IMR-90 (cell line): Measurements from ENCODE around the gene NAGLU.

ENCODE experiments used
- BHLHE40 ChIP-seq: fragments of 150-350 bp; IDR thresholded peaks from 2 replicates; pipeline ENCODE4 v1.6.1; 2016; ENCODE audit warnings: mild to moderate bottlenecking, low read depth, low read length
- CEBPB ChIP-seq: IDR thresholded peaks from 2 replicates; pipeline ENCODE4 v1.6.1; 2012; ENCODE audit warnings: low read depth, low read length, improper control_type of control experiment
- CHD1 ChIP-seq: IDR thresholded peaks from 2 replicates; pipeline ENCODE4 v1.6.1; 2012; ENCODE audit warnings: low read depth, low read length, improper control_type of control experiment
- CTCF ChIP-seq: conservative IDR thresholded peaks from 2 replicates; pipeline ENCODE4 v1.5.1; 2012; ENCODE audit warnings: mild to moderate bottlenecking, low read depth, low read length, improper control_type of control experiment
- MAFK ChIP-seq: IDR thresholded peaks from 2 replicates; pipeline ENCODE4 v1.6.1; 2012; ENCODE audit warnings: low read depth, low read length, improper control_type of control experiment
- MAZ ChIP-seq: IDR thresholded peaks from 2 replicates; pipeline ENCODE4 v1.6.1; 2012; ENCODE audit warnings: low read depth, mild to moderate bottlenecking, low read length, improper control_type of control experiment, moderate library complexity, borderline replicate concordance
- MXI1 ChIP-seq: IDR thresholded peaks from 2 replicates; pipeline ENCODE4 v1.6.1; 2012; ENCODE audit warnings: low read depth, mild to moderate bottlenecking, low read length, moderate library complexity, borderline replicate concordance
- NFE2L2 ChIP-seq: fragments of 150-350 bp; IDR thresholded peaks from 2 replicates; pipeline ENCODE4 v1.6.1; 2016; ENCODE audit warnings: low read depth, mild to moderate bottlenecking, low read length
- POLR2A ChIP-seq: IDR thresholded peaks from 2 replicates; pipeline ENCODE4 v1.6.1; 2012; ENCODE audit warnings: mild to moderate bottlenecking, low read depth, low read length
- RAD21 ChIP-seq: IDR thresholded peaks from 2 replicates; pipeline ENCODE4 v1.6.1; 2012; ENCODE audit warnings: low read length, improper control_type of control experiment
- RCOR1 ChIP-seq: IDR thresholded peaks from 2 replicates; pipeline ENCODE4 v1.6.1; 2012; ENCODE audit warnings: mild to moderate bottlenecking, low read length, improper control_type of control experiment; ENCODE audit not compliant: insufficient replicate concordance
- SMC3 ChIP-seq: fragments of 150-350 bp; IDR thresholded peaks from 2 replicates; pipeline ENCODE4 v1.6.1; 2016; ENCODE audit warnings: low read depth, mild to moderate bottlenecking, antibody characterized with exemption, low read length, moderate library complexity
- USF2 ChIP-seq: fragments of 150-350 bp; IDR thresholded peaks from 2 replicates; pipeline ENCODE4 v1.6.1; 2017; ENCODE audit warnings: mild to moderate bottlenecking, antibody characterized with exemption, low read length, low read depth

GRCh38 chr17:42507671-42508070 lies 28.4 kb upstream of the NAGLU start:
- no peak for TF ChIP-seq CTCF
- TF ChIP-seq POLR2A, result no peak
- TF ChIP-seq CEBPB, result no peak
- TF ChIP-seq RCOR1, result no peak
- TF ChIP-seq BHLHE40, result no peak
- no peak for TF ChIP-seq SMC3
- no peak for TF ChIP-seq MXI1
- TF ChIP-seq CHD1, result no peak
- no peak for TF ChIP-seq MAZ
- no peak for TF ChIP-seq MAFK
- no peak for TF ChIP-seq USF2
- no peak for TF ChIP-seq RAD21
- no peak for TF ChIP-seq NFE2L2
